ENCODE measurements around the gene FCRLB. TPM values are rescaled to one million over a fixed set of nuclear protein-coding genes. Genes with fewer than 3 reads are reported as not detected.

The FCRLB gene
- total and polyA plus RNA-seq, 8 donors, result 0.25 to 1.1 (median 0.53) TPM

DNA sequence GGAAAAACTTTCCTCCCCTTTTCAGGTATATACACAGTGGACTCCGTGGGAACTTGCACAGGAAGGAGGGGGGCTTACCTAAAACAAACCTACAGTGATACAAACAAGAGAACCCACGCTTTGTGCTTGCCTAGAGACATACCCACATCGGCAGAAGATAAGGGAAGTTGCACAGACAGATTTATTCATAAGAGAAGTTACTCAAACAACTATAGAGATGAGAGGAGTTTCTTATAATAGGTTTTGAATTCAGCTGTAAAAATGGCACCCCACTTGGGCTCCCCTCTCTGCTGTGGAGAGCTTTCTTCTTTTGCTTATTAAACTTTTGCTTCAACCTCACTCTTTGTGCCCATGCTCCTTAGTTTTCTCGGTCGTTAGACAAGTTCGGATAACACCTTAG, 26.5 kb downstream of the FCRLB start:
- ATAC-seq, result no peak

GRCh38 chr1:161749509-161750407, 28.4 kb downstream of the FCRLB start, which contains the start of gene DUSP12:
TSS of gene DUSP12 (plus strand) at chr1:161749786. CDS start at chr1:161749802, 16 bp downstream.
- intact Hi-C loops (cut with DNase I), result loop anchor here in 1 of 2 donors (10.0 kb wide), 1 partner anchor 265 kb away; no protein-coding TSS in a partner anchor
- H3K36me3 ChIP-seq, result peaks cover 0 to 37% of the 10 kb centered on the region in 2 donors
- TF ChIP-seq CTCF (IDR thresholded peaks at IDR 0.05), result no peak

More for the DNA sequence above, 26.5 kb downstream of the FCRLB start:
- Histone ChIP-seq H3K4me1 (peaks cover 10 to 23% of the 10 kb centered on the region in 2 donors), H3K4me3 (no peak overlapping the region), H3K36me3 (peaks cover 0 to 17% of the 10 kb centered on the region in 2 donors), H3K9me3 (no peaks in the 10 kb centered on the region), H3K27ac (no peak overlapping the region), H3K27me3 (no peaks in the 10 kb centered on the region)
- TF ChIP-seq CTCF (IDR thresholded peaks at IDR 0.05), result no peak
- intact Hi-C loops (cut with DNase I), result loop anchor here in 1 of 2 donors (10.0 kb wide), 1 partner anchor 263 kb away; no protein-coding TSS in a partner anchor
- DNase-seq, result no peak

DNA sequence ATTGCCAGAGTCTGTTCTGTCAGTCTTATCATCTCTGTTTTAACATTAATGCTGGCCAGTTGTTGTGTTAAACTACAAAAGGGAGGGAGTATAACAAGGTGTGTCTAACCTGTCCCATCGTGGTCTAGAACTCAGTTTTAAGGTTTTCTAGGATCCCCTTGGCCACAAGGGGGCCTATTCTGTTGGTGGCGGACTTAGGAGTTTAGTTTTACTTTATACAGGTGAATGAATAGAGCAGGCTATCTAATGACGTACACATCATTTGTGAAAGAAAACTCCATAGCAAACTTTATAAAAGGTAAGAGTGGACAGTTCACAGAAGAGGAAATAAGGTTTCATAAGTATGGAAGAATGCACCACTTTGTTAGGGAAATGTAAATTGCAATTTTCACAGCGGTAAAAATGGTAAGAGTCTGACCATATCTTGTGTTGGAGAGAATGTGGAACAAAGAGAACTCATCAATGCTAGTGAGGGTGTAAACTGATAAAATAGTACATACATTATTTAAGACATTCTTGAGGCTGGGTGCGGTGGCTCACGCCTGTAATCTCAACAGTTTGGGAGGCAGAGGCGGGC, 42.3 kb downstream of the FCRLB start:
- Histone ChIP-seq H3K27ac (no peak overlapping the region), H3K4me1 (peaks cover 9 to 19% of the 10 kb centered on the region in 2 donors), H3K9me3 (no peaks in the 10 kb centered on the region), H3K36me3 (peaks cover 0 to 10% of the 10 kb centered on the region in 2 donors), H3K27me3 (no peaks in the 10 kb centered on the region), H3K4me3 (no peak overlapping the region)
- ATAC-seq (no peak), DNase-seq (peak in 1 of 4 donors; percentile 19)
- TF ChIP-seq CTCF (IDR thresholded peaks at IDR 0.05), result peak; percentile 27 to 33
- intact Hi-C loops (cut with DNase I), result no loop called here

More at GRCh38 chr1:161749509-161750407, 28.4 kb downstream of the FCRLB start, which contains the start of gene DUSP12:
- Histone ChIP-seq H3K4me3 (peak within 1 kb of the TSS; percentile 64 to 95), H3K4me1 (peaks cover 10 to 26% of the 10 kb centered on the region in 2 donors), H3K9me3 (no peaks in the 10 kb centered on the region), H3K27me3 (no peaks in the 10 kb centered on the region), H3K27ac (peak within 1 kb of the TSS; percentile 88 to 90)
- peak; percentile 100 for ATAC-seq
- peak; percentile 87 to 98 (median 94) for DNase-seq

GRCh38 chr1:161766102-161766981, 45.0 kb downstream of the FCRLB start, which contains the start of gene ATF6:
TSS of gene ATF6 (plus strand) at chr1:161766320. CDS start at chr1:161766361, 41 bp downstream.
- TF ChIP-seq CTCF (IDR thresholded peaks at IDR 0.05), result no peak
- peak; percentile 89 to 94 (median 92) for DNase-seq
- Histone ChIP-seq H3K4me1 (peaks cover 9 to 45% of the 10 kb centered on the region in 2 donors), H3K27ac (peak within 1 kb of the TSS; percentile 79 to 83), H3K4me3 (peak within 1 kb of the TSS; percentile 79 to 81), H3K27me3 (no peaks in the 10 kb centered on the region), H3K36me3 (no peaks in the 10 kb centered on the region), H3K9me3 (no peaks in the 10 kb centered on the region)
- peak; percentile 92 for ATAC-seq
- intact Hi-C loops (cut with DNase I), result no loop called here

Data from left lung (tissue), 10 donors.